SU-DHL-6 (cell line): ENCODE results near the gene COX19.

Experiments used
- CTCF ChIP-seq: fragments of 200-600 bp; sonication (generic); IDR thresholded peaks from one replicate; pipeline ENCODE4 v1.5.1; 2017; ENCODE audit warnings: antibody characterized with exemption, mild to moderate bottlenecking, low read length, moderate library complexity; ENCODE audit not compliant: insufficient read depth, poor library complexity, severe bottlenecking
- EZH2phosphoT487 ChIP-seq: fragments of 200-600 bp; sonication (generic), shearing (Covaris generic); conservative IDR thresholded peaks from 2 replicates; pipeline ENCODE4 v1.6.1; 2018; ENCODE audit warnings: mild to moderate bottlenecking, antibody characterized with exemption, low read length, moderate library complexity, mixed read lengths

GRCh38 chr7:924541-925231 lies 50.7 kb downstream of the COX19 start:
- TF ChIP-seq CTCF, result no peak
- no peak for TF ChIP-seq EZH2phosphoT487
